ENCODE measurements around the gene HYAL4. TPM values are rescaled to one million over a fixed set of nuclear protein-coding genes. Genes with fewer than 3 reads are reported as not detected.
A peak's percentile ranks its signal among the peaks of the same experiment; 100 is the strongest.
"Not testable (repeated sequence)": the region's sequence is repeated elsewhere in the genome, so short reads cannot be mapped to it uniquely, and the experiment has no call there.

Gene HYAL4
- total and polyA plus RNA-seq, 2 of the 13 experiments (the other 11 are each of a cell fraction or from before 2014, with no cell fraction given) = not detected

DNA sequence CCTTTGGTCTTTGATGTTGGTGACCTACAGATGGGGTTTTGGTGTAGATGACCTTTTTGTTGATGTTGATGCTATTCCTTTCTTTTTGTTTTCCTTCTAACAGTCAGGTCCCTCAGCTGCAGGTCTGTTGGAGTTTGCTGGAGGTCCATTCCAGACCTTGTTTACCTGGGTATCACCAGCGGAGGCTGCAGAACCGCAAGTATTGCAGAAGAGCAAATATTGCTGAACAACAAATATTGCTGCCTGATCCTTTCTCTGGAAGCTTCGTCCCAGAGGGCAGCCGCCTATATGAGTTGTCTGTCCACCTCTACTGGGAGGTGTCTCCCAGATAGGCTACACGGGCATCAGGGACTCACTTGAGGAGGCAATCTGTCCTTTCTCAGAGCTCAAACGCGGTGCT is 827 bp upstream of the HYAL4 start:
- H3K4me2 ChIP-seq (ENCODE audit: low read depth, low read length) = peak overlapping the region; percentile 49
- 0% methylated on average over 2 of the region's 7 CpGs for WGBS (ENCODE audit: low lambda C conversion rate)
- FAIRE-seq; H3K36me3 ChIP-seq (replicated peaks in 1 of 2; ENCODE audit: control insufficient read depth in 1 of 2, insufficient read depth in 2 of 2, low read length in 2 of 2); CTCF ChIA-PET (ENCODE audit: low intra/inter-chr PET ratio, low total read pairs); H3K27me3 ChIP-seq (ENCODE audit: control insufficient read depth in 1 of 2, insufficient read depth in 2 of 2, low read length in 2 of 2); H3K4me3 ChIP-seq (replicated peaks in 1 of 3; ENCODE audit: insufficient read depth in 1 of 3, low read depth in 2 of 3, low read length in 3 of 3); in situ Hi-C loops (cut with HindIII; ENCODE audit: extremely low pct_ligation_motif_present, low pct_unique_long_range_greater_than_20kb); H3K9ac ChIP-seq (ENCODE audit: insufficient read depth, low read depth, low read length); H3K9me3 ChIP-seq (ENCODE audit: low read length); H4K20me1 ChIP-seq (ENCODE audit: insufficient read depth, low read length); H3K79me2 ChIP-seq (ENCODE audit: insufficient read depth, low read length); BruUV-seq (replicated peaks); intact Hi-C loops (cut with micrococcal nuclease; ENCODE audit: unreplicated experiment); H2AFZ ChIP-seq (ENCODE audit: low read length); H3K27ac ChIP-seq (ENCODE audit: extremely low read length, insufficient read depth, low read length); TF ChIP-seq SOX6, FOXP1, FOXA1 (IDR thresholded peaks at IDR 0.05): not testable (repeated sequence)
- peak; percentile 79 for ATAC-seq
- H3K4me1 ChIP-seq (ENCODE audit: insufficient read depth, low read length) = peaks cover 20% of the 10 kb centered on the region
- POLR2A ChIA-PET = interaction anchor here (1.9 kb wide), 1 partner anchor 95 kb away, joined by 9 read pairs; the partner anchor contains the start of gene WASL
- peak; percentile 25 for DNase-seq (ENCODE audit: low spot score)
- 0 out of 2 replicates have a peak, but pooled peaks have one; percentile 22 for TF ChIP-seq FOSL2 (CRISPR knock-in tag; IDR thresholded peaks at IDR 0.05)
- TF ChIP-seq FOXK1 (CRISPR knock-in tag; IDR thresholded peaks at IDR 0.05; ENCODE audit: borderline replicate concordance, low read depth) = peak; percentile 72; the same call in 1 of the 2 replicates
- peak; percentile 46; the same call in 1 of the 2 replicates for TF ChIP-seq CBX5 (CRISPR knock-in tag; IDR thresholded peaks at IDR 0.05; ENCODE audit: borderline replicate concordance)
- TF ChIP-seq SOX6 (CRISPR knock-in tag; IDR thresholded peaks at IDR 0.05) = peak; percentile 41; the same call in 1 of the 2 replicates
- TF ChIP-seq ZMYM4 (CRISPR knock-in tag; IDR thresholded peaks at IDR 0.05) = peak; percentile 16; the same call in 1 of the 2 replicates
- TF ChIP-seq, protein P1, sequence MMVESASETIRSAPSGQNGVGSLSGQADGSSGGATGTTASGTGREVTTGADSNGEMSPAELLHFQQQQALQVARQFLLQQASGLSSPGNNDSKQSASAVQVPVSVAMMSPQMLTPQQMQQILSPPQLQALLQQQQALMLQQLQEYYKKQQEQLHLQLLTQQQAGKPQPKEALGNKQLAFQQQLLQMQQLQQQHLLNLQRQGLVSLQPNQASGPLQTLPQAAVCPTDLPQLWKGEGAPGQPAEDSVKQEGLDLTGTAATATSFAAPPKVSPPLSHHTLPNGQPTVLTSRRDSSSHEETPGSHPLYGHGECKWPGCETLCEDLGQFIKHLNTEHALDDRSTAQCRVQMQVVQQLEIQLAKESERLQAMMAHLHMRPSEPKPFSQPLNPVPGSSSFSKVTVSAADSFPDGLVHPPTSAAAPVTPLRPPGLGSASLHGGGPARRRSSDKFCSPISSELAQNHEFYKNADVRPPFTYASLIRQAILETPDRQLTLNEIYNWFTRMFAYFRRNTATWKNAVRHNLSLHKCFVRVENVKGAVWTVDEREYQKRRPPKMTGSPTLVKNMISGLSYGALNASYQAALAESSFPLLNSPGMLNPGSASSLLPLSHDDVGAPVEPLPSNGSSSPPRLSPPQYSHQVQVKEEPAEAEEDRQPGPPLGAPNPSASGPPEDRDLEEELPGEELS (CRISPR knock-in tag; IDR thresholded peaks at IDR 0.05) = peak; percentile 64; the same call in 1 of the 2 replicates
- TF ChIP-seq CBFB (CRISPR knock-in tag; IDR thresholded peaks at IDR 0.05) = peak; percentile 71; the same call in 1 of the 2 replicates
- 0 out of 4 replicates have a peak, but pooled peaks of 1 of the 2 experiments have one; percentile 4 for TF ChIP-seq MAFK (conservative IDR thresholded peaks at IDR 0.05 in 1 of 2, IDR thresholded peaks at IDR 0.05 in 1 of 2; ENCODE audit: low read length in 2 of 2)
- TF ChIP-seq CEBPB (IDR thresholded peaks at IDR 0.05; ENCODE audit: borderline replicate concordance, low read depth, low read length) = peak; percentile 73; the same call in 1 of the 2 replicates
- 0 out of 2 replicates have a peak, but pooled peaks have one; percentile 11 for TF ChIP-seq MAFF (IDR thresholded peaks at IDR 0.05; ENCODE audit: low read depth, low read length)
- TF ChIP-seq GATAD2A (CRISPR knock-in tag; IDR thresholded peaks at IDR 0.05) = peak; percentile 52; the same call in 1 of the 2 replicates
- TF ChIP-seq, protein P2, sequence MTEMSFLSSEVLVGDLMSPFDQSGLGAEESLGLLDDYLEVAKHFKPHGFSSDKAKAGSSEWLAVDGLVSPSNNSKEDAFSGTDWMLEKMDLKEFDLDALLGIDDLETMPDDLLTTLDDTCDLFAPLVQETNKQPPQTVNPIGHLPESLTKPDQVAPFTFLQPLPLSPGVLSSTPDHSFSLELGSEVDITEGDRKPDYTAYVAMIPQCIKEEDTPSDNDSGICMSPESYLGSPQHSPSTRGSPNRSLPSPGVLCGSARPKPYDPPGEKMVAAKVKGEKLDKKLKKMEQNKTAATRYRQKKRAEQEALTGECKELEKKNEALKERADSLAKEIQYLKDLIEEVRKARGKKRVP (CRISPR knock-in tag; IDR thresholded peaks at IDR 0.05) = peak in 1 of 2 experiments; percentile 54; a peak in 1 of 4 replicates
- peak; percentile 85 for TF ChIP-seq FOXP1 (CRISPR knock-in tag; IDR thresholded peaks at IDR 0.05)
- TF ChIP-seq SALL1 (CRISPR knock-in tag; IDR thresholded peaks at IDR 0.05) = peak; percentile 28; the same call in 1 of the 2 replicates
- TF ChIP-seq SKI (IDR thresholded peaks at IDR 0.05; ENCODE audit: partially characterized antibody) = peak; percentile 39
- peak; percentile 67 for TF ChIP-seq FOXO1 (CRISPR knock-in tag; IDR thresholded peaks at IDR 0.05)
- TF ChIP-seq TEAD3 (CRISPR knock-in tag; optimal IDR thresholded peaks at IDR 0.05; ENCODE audit: borderline replicate concordance) = peak; percentile 14
- 0 out of 2 replicates have a peak, but pooled peaks have one; percentile 60 for TF ChIP-seq ZNF12 (CRISPR knock-in tag; IDR thresholded peaks at IDR 0.05)
- TF ChIP-seq FOXA3 (CRISPR knock-in tag; IDR thresholded peaks at IDR 0.05) = peak; percentile 79
- TF ChIP-seq FOXA1 (CRISPR knock-in tag; IDR thresholded peaks at IDR 0.05) = peak; percentile 68
- 0 out of 2 replicates have a peak, but pooled peaks have one; percentile 19 for TF ChIP-seq CEBPG (CRISPR knock-in tag; IDR thresholded peaks at IDR 0.05)
